Measurements from ENCODE around the gene TBC1D17. TPM values are rescaled to one million over a fixed set of nuclear protein-coding genes. Genes with fewer than 3 reads are reported as not detected.

The TBC1D17 gene
- total and polyA plus RNA-seq, 2 of the 13 experiments (the other 11 are each of a cell fraction or from before 2014, with no cell fraction given), result 9.7 to 16.9 TPM

- Histone ChIP-seq H4K20me1 (ENCODE audit: insufficient read depth, low read length) (no peaks in the 10 kb centered on the region; the same call in 1 of the 2 replicates), H3K4me1 (ENCODE audit: insufficient read depth, low read length) (peaks cover 27% of the 10 kb centered on the region), H3K4me3 (replicated peaks in 1 of 3; ENCODE audit: insufficient read depth in 1 of 3, low read depth in 2 of 3, low read length in 3 of 3) (peak overlapping the region; percentile 2 to 89 (median 71); a peak in 4 of 6 replicates), H2AFZ (ENCODE audit: low read length) (no peak overlapping the region), H3K9ac (ENCODE audit: insufficient read depth, low read depth, low read length) (peak overlapping the region; percentile 95; the same call in 1 of the 2 replicates), H3K79me2 (ENCODE audit: insufficient read depth, low read length) (peaks cover 46% of the 10 kb centered on the region), H3K27me3 (ENCODE audit: control insufficient read depth in 1 of 2, insufficient read depth in 2 of 2, low read length in 2 of 2) (no peaks in the 10 kb centered on the region; a peak in 1 of 5 replicates), H3K27ac (ENCODE audit: extremely low read length, insufficient read depth, low read length) (no peak overlapping the region), H3K9me3 (ENCODE audit: low read length) (no peaks in the 10 kb centered on the region), H3K4me2 (ENCODE audit: low read depth, low read length) (peak overlapping the region; percentile 94), H3K36me3 (replicated peaks in 1 of 2; ENCODE audit: control insufficient read depth in 1 of 2, insufficient read depth in 2 of 2, low read length in 2 of 2) (peaks cover 12 to 40% of the 10 kb centered on the region in 2 experiments; a peak in 4 of 5 replicates)
- TF ChIP-seq ZNF572 (CRISPR knock-in tag; IDR thresholded peaks at IDR 0.05) (peak; percentile 38; the same call in 1 of the 2 replicates), KDM5A (IDR thresholded peaks at IDR 0.05; ENCODE audit: borderline replicate concordance, low read length) (no peak)
- ATAC-seq (no peak), DNase-seq (ENCODE audit: low spot score) (no peak), FAIRE-seq (no peak)
- no TSS peak for BruUV-seq (replicated peaks)
- intact Hi-C loops (cut with micrococcal nuclease; ENCODE audit: unreplicated experiment) (no loop called here), in situ Hi-C loops (cut with HindIII; ENCODE audit: extremely low pct_ligation_motif_present, low pct_unique_long_range_greater_than_20kb) (no loop called here)
- POLR2A ChIA-PET, result interaction anchor here (2.6 to 3.5 kb wide), 2 partner anchors 51 to 58 kb away, joined by 20 to 22 read pairs; partner anchors contain the start of genes AKT1S1 and TBC1D17
- 92% methylated on average over 14 of the region's 14 CpGs for WGBS (ENCODE audit: low lambda C conversion rate)
- CTCF ChIA-PET (ENCODE audit: low intra/inter-chr PET ratio, low total read pairs), result no interaction called here
Observed at GRCh38 chr19:49927526-49928264, 50.2 kb downstream of the TBC1D17 start.

DNA sequence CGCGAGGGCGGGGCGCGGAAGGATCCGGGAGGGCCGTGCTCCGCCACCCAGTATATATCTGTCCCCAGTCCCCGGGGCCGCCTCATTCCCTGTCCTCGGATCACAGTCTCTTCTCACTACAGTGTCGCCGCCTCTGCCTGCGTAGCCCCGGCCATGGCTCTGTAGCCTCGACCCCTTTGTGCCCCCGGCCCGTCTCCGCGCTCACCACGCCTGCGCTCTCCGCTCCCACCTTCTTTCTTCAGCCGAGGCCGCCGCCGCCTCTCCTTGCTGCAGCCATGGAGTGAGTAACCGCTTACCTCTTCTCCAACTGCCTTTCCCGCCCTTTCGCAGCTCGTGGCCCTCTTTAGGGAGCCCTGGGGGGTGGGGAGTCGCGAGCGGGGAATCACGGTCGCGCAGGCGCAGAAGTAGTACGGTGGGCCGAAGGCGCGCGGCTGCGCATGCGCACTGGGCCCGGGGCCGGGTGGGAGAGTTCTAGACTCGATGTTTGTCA is 51.7 kb downstream of the TBC1D17 start, which contains the start of the genes ATF5 and NUP62:
Gene ATF5 (plus strand): TSS at position 85 of the 490 bp plus-strand sequence. CDS start 1,646 bp downstream, outside the sequence.
Gene NUP62 (minus strand): TSS at position 384 of the 490 bp plus-strand sequence. CDS start 19,697 bp downstream, outside the sequence.
- CTCF ChIA-PET (ENCODE audit: low intra/inter-chr PET ratio, low total read pairs), result no interaction called here
- no peaks in the 10 kb centered on the region for H4K20me1 ChIP-seq (ENCODE audit: insufficient read depth, low read length)
- in situ Hi-C loops (cut with HindIII; ENCODE audit: extremely low pct_ligation_motif_present, low pct_unique_long_range_greater_than_20kb), result no loop called here
- DNase-seq (ENCODE audit: low spot score) (peak; percentile 80), FAIRE-seq (peak; percentile 56), ATAC-seq (peak; percentile 69)
- peak within 1 kb of the TSS; percentile 94 for H3K27ac ChIP-seq (ENCODE audit: extremely low read length, insufficient read depth, low read length)
- intact Hi-C loops (cut with micrococcal nuclease; ENCODE audit: unreplicated experiment), result no loop called here
- peak within 1 kb of the TSS; percentile 71 to 95 (median 89) for H3K4me3 ChIP-seq (replicated peaks in 1 of 3; ENCODE audit: insufficient read depth in 1 of 3, low read depth in 2 of 3, low read length in 3 of 3)
- no peak within 1 kb of the TSS for H2AFZ ChIP-seq (ENCODE audit: low read length)
- H3K9me3 ChIP-seq (ENCODE audit: low read length), result no peaks in the 10 kb centered on the region
- TSS peak; percentile 89 for BruUV-seq (replicated peaks)
- H3K27me3 ChIP-seq (ENCODE audit: control insufficient read depth in 1 of 2, insufficient read depth in 2 of 2, low read length in 2 of 2), result no peaks in the 10 kb centered on the region; a peak in 1 of 5 replicates
- peaks cover 35% of the 10 kb centered on the region for H3K79me2 ChIP-seq (ENCODE audit: insufficient read depth, low read length)
- WGBS (ENCODE audit: low lambda C conversion rate), result 1% methylated on average over 36 of the region's 48 CpGs
- peaks cover 27% of the 10 kb centered on the region for H3K4me1 ChIP-seq (ENCODE audit: insufficient read depth, low read length)
- peaks cover 10 to 25% of the 10 kb centered on the region in 2 experiments; a peak in 4 of 5 replicates for H3K36me3 ChIP-seq (replicated peaks in 1 of 2; ENCODE audit: control insufficient read depth in 1 of 2, insufficient read depth in 2 of 2, low read length in 2 of 2)
- POLR2A ChIA-PET, result interaction anchor here (0.7 to 3.5 kb wide), 16 partner anchors 11 to 253 kb away, joined by 3 to 22 read pairs (median 6); partner anchors contain the start of genes AKT1S1, AP2A1, PRMT1 and PTOV1
- peak within 1 kb of the TSS; percentile 94 for H3K4me2 ChIP-seq (ENCODE audit: low read depth, low read length)
- peak within 1 kb of the TSS; percentile 95 for H3K9ac ChIP-seq (ENCODE audit: insufficient read depth, low read depth, low read length)
- TF ChIP-seq GMEB1 (CRISPR knock-in tag; IDR thresholded peaks at IDR 0.05; ENCODE audit: borderline replicate concordance) (peak; percentile 72; the same call in 1 of the 2 replicates), SPEN (CRISPR knock-in tag; IDR thresholded peaks at IDR 0.05; ENCODE audit: low read depth) (peak; percentile 94), ZZZ3 (CRISPR knock-in tag; IDR thresholded peaks at IDR 0.05; ENCODE audit: borderline replicate concordance) (peak; percentile 32; the same call in 1 of the 2 replicates), ZNF10 (CRISPR knock-in tag; IDR thresholded peaks at IDR 0.05; ENCODE audit: borderline replicate concordance, low read depth) (no peak)
- TF ChIP-seq, protein P1, sequence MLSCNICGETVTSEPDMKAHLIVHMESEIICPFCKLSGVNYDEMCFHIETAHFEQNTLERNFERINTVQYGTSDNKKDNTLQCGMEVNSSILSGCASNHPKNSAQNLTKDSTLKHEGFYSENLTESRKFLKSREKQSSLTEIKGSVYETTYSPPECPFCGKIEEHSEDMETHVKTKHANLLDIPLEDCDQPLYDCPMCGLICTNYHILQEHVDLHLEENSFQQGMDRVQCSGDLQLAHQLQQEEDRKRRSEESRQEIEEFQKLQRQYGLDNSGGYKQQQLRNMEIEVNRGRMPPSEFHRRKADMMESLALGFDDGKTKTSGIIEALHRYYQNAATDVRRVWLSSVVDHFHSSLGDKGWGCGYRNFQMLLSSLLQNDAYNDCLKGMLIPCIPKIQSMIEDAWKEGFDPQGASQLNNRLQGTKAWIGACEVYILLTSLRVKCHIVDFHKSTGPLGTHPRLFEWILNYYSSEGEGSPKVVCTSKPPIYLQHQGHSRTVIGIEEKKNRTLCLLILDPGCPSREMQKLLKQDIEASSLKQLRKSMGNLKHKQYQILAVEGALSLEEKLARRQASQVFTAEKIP (CRISPR knock-in tag; IDR thresholded peaks at IDR 0.05; ENCODE audit: borderline replicate concordance), result no peak
- TF ChIP-seq, protein P2, sequence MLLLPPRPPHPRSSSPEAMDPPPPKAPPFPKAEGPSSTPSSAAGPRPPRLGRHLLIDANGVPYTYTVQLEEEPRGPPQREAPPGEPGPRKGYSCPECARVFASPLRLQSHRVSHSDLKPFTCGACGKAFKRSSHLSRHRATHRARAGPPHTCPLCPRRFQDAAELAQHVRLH (CRISPR knock-in tag; IDR thresholded peaks at IDR 0.05; ENCODE audit: borderline replicate concordance, low read depth), result 0 out of 2 replicates have a peak, but pooled peaks have one; percentile 30
